K562 (cell line): ENCODE data around the gene TM7SF2. TPM values are rescaled to one million over a fixed set of nuclear protein-coding genes. Genes with fewer than 3 reads are reported as not detected.

Source experiments
- BRF1 ChIP-seq: IDR thresholded peaks from 3 replicates; pipeline ENCODE4 v1.6.1; 2011; ENCODE audit warnings: borderline replicate concordance, mild to moderate bottlenecking; ENCODE audit not compliant: insufficient read length; ENCODE audit errors: extremely low read depth
- C11orf30 ChIP-seq: fragments of 450-650 bp; IDR thresholded peaks from 2 replicates; pipeline ENCODE4 v1.6.1; 2016; ENCODE audit warnings: low read depth, mild to moderate bottlenecking
- CXXC5 ChIP-seq: fragments of 250-450 bp; sonication (Bioruptor Pico); IDR thresholded peaks from 2 replicates; pipeline ENCODE4 v1.8.0; 2022; ENCODE audit warnings: inconsistent platforms, mild to moderate bottlenecking, moderate library complexity
- ETV1 ChIP-seq: fragments of 450-650 bp; conservative IDR thresholded peaks from 2 replicates; pipeline ENCODE4 v1.6.1; 2016; ENCODE audit warnings: missing genetic modification characterization, control low read depth, low read depth, missing compliant biosample characterization
- MAZ ChIP-seq, 2 experiments: fragments of 450-650 bp in 1 of 2; sonication (generic) in 1 of 2; formaldehyde crosslinking; IDR thresholded peaks in 1 of 2; conservative IDR thresholded peaks in 1 of 2; 2 replicates each; pipeline versions ENCODE4 v1.4.0 to v1.5.0; 2020; ENCODE audit warnings: mild to moderate bottlenecking in 1 of 2, missing genetic modification reagents in 1 of 2
- MTA1 ChIP-seq: fragments of 450-650 bp; IDR thresholded peaks from 2 replicates; pipeline ENCODE4 v1.6.1; 2017; ENCODE audit warnings: borderline replicate concordance
- MYBL2 ChIP-seq, 2 experiments: fragments of 450-650 bp in 1 of 2; sonication (generic) in 1 of 2; formaldehyde crosslinking in 1 of 2; IDR thresholded peaks; 2 replicates each; pipeline versions ENCODE4 v1.6.1 to v1.8.1; 2017 to 2022; ENCODE audit warnings: borderline replicate concordance in 1 of 2, inconsistent platforms in 1 of 2, low read depth in 1 of 2, mild to moderate bottlenecking in 1 of 2, missing genetic modification reagents in 1 of 2, moderate library complexity in 1 of 2
- NONO ChIP-seq, 2 experiments: fragments of 200-400 bp in 1 of 2; fragments of 450-650 bp in 1 of 2; formaldehyde crosslinking in 1 of 2; IDR thresholded peaks; 2 replicates each; pipeline ENCODE4 v1.6.1; 2017; ENCODE audit warnings: low read depth in 2 of 2, mild to moderate bottlenecking in 2 of 2, moderate library complexity in 2 of 2, low read length in 1 of 2
- NR2C2 ChIP-seq, 2 experiments: fragments of 200-800 bp in 1 of 2; sonication (Bioruptor generic) in 1 of 2; sonication (generic) in 1 of 2; formaldehyde crosslinking in 1 of 2; IDR thresholded peaks; 2 replicates each; pipeline versions ENCODE4 v1.6.1 to v1.8.0; 2016 to 2022; ENCODE audit warnings: mild to moderate bottlenecking in 1 of 2, missing compliant biosample characterization in 1 of 2, missing genetic modification characterization in 1 of 2, missing genetic modification reagents in 1 of 2
- NR2F6 ChIP-seq: fragments of 450-650 bp; formaldehyde crosslinking; IDR thresholded peaks from 2 replicates; pipeline ENCODE4 v1.4.0; 2020; ENCODE audit warnings: mild to moderate bottlenecking
- SLC30A9 ChIP-seq: fragments of 250-450 bp; sonication (Bioruptor Pico); IDR thresholded peaks from 2 replicates; pipeline ENCODE4 v1.8.0; 2022; ENCODE audit warnings: mild to moderate bottlenecking, moderate library complexity
- SMARCC2 ChIP-seq: fragments of 450-650 bp; IDR thresholded peaks from 2 replicates; pipeline ENCODE4 v1.6.1; 2017; ENCODE audit warnings: antibody characterized with exemption, moderate library complexity, mild to moderate bottlenecking, low read depth
- ZBTB1 ChIP-seq: sonication (generic); formaldehyde crosslinking; IDR thresholded peaks from 2 replicates; pipeline ENCODE4 v1.8.1; 2023; ENCODE audit warnings: missing genetic modification reagents, low read depth, mild to moderate bottlenecking, borderline replicate concordance
- ZNF347 ChIP-seq: fragments of 450-650 bp; formaldehyde crosslinking; IDR thresholded peaks from 2 replicates; pipeline ENCODE4 v1.4.0; 2020; ENCODE audit warnings: low read depth, mild to moderate bottlenecking, moderate library complexity
- ZNF384 ChIP-seq: IDR thresholded peaks from 2 replicates; pipeline ENCODE4 v1.6.1; 2012; ENCODE audit warnings: low read depth, low read length, improper control_type of control experiment
- polyA plus RNA-seq, 8 experiments: library from polyadenylated mRNA; depleted of rRNA in 4 of 8; stranded (reverse) in 5 of 8; unstranded in 3 of 8; fragments of >200 nt; fragmentation: Nextera tagmentation in 2 of 8; fragmentation: Illumina TruSeq in 1 of 8; extraction: Ambion mirVana in 2 of 8; extraction: Trizol in 1 of 8; gene quantifications; 2 replicates each; pipeline versions ENCODE4 v1.2.1 to v1.2.3, GENCODE V29; 2011 to 2014; ENCODE audit warnings: inconsistent platforms in 1 of 8, missing spikeins in 1 of 8
- total RNA-seq, 7 experiments: library from RNA; depleted of rRNA in 6 of 7; stranded (reverse); fragments of >200 nt in 6 of 7; fragmentation: Illumina TruSeq in 2 of 7; extraction: Trizol in 2 of 7; gene quantifications; 2 replicates each; pipeline versions ENCODE4 v1.2.1 to v1.2.3, GENCODE V29; 2011 to 2021; ENCODE audit warnings: low replicate concordance in 1 of 7
- TF ChIP-seq, protein P1 (sequence below): sonication (generic); formaldehyde crosslinking; IDR thresholded peaks from 2 replicates; pipeline ENCODE4 v1.8.0; 2022; ENCODE audit warnings: missing genetic modification reagents, mild to moderate bottlenecking, moderate library complexity, borderline replicate concordance
- TF ChIP-seq, protein P2 (sequence below): fragments of 250-450 bp; sonication (Bioruptor Pico); IDR thresholded peaks from 2 replicates; pipeline ENCODE4 v1.4.0; 2020
- TF ChIP-seq, protein P3 (sequence below), 2 experiments: fragments of 250-450 bp in 1 of 2; fragments of 450-650 bp in 1 of 2; sonication (Bioruptor Pico) in 1 of 2; IDR thresholded peaks; 2 replicates each; pipeline versions ENCODE4 v1.6.1 to v1.8.0; 2016 to 2021; ENCODE audit warnings: mild to moderate bottlenecking in 2 of 2, moderate library complexity in 2 of 2, missing compliant biosample characterization in 1 of 2, missing genetic modification characterization in 1 of 2

TM7SF2 gene
- total and polyA plus RNA-seq, 9 of the 15 experiments (the other 6 are each of a cell fraction or from before 2014, with no cell fraction given): 1.2 to 22.0 (median 14.3) TPM

DNA sequence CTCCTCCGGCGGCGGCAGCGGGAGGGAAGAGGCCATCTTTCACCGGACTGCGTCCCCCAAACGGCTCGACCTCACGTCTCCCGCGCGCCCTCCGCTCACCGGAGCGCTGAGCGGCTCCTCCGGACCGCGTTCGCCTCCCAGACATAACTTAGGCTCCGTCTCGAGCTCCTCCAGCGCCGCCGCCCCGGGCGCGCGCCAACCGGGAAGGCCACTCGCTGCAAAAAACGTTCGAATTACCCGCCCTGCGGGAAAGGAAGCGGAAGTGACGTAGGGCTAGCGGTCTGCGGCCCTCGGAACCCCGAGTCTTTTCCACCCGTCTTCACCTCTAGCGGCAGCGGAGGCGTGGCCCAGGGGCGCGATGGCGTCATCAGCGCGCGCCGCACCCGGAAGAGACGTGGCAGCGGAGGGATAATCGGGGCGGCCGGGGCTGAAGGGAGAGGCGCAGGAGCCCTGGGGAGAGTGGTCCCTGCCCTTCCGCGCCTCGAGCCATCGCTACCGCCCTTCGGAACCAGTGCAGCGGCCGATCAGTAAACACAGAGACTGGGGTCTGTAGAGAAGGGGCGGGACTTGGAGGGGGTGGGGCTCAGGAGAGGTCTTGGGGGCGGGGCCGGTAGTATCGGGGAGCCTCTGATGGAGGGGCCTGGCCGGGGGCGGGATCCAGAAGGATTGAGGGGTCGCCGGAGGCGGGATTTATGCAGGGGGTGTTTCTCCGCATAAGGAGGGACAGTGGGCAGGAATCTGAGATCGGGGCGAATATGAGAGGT, 27.7 kb upstream of the TM7SF2 start, which contains the start of the genes CDCA5 and ZFPL1 (continued):
- TF ChIP-seq ETV1: peak; percentile 86
- TF ChIP-seq, protein P1, sequence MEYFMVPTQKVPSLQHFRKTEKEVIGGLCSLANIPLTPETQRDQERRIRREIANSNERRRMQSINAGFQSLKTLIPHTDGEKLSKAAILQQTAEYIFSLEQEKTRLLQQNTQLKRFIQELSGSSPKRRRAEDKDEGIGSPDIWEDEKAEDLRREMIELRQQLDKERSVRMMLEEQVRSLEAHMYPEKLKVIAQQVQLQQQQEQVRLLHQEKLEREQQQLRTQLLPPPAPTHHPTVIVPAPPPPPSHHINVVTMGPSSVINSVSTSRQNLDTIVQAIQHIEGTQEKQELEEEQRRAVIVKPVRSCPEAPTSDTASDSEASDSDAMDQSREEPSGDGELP (CRISPR knock-in tag): peak; percentile 86
- TF ChIP-seq MTA1: peak; percentile 99
- peak; percentile 96 for TF ChIP-seq CXXC5 (CRISPR knock-in tag)
- peak; percentile 72 to 89 for TF ChIP-seq MAZ (CRISPR knock-in tag; conservative IDR thresholded peaks at IDR 0.05 in 1 of 2, IDR thresholded peaks at IDR 0.05 in 1 of 2)
- no peak for TF ChIP-seq ZNF347 (CRISPR knock-in tag)
- no peak; the same call in 1 of the 2 replicates for TF ChIP-seq ZBTB1 (CRISPR knock-in tag)
- no peak for TF ChIP-seq SMARCC2
- peak; percentile 92 for TF ChIP-seq NR2C2 (CRISPR knock-in tag; IDR thresholded peaks at IDR 0.05)
- peak; percentile 95 for TF ChIP-seq NR2C2 (tag; IDR thresholded peaks at IDR 0.05)
- no peak for TF ChIP-seq SLC30A9 (CRISPR knock-in tag)
- no peak for TF ChIP-seq NR2F6
- TF ChIP-seq BRF1: no peak
- peak; percentile 97 for TF ChIP-seq C11orf30
- TF ChIP-seq, protein P2, sequence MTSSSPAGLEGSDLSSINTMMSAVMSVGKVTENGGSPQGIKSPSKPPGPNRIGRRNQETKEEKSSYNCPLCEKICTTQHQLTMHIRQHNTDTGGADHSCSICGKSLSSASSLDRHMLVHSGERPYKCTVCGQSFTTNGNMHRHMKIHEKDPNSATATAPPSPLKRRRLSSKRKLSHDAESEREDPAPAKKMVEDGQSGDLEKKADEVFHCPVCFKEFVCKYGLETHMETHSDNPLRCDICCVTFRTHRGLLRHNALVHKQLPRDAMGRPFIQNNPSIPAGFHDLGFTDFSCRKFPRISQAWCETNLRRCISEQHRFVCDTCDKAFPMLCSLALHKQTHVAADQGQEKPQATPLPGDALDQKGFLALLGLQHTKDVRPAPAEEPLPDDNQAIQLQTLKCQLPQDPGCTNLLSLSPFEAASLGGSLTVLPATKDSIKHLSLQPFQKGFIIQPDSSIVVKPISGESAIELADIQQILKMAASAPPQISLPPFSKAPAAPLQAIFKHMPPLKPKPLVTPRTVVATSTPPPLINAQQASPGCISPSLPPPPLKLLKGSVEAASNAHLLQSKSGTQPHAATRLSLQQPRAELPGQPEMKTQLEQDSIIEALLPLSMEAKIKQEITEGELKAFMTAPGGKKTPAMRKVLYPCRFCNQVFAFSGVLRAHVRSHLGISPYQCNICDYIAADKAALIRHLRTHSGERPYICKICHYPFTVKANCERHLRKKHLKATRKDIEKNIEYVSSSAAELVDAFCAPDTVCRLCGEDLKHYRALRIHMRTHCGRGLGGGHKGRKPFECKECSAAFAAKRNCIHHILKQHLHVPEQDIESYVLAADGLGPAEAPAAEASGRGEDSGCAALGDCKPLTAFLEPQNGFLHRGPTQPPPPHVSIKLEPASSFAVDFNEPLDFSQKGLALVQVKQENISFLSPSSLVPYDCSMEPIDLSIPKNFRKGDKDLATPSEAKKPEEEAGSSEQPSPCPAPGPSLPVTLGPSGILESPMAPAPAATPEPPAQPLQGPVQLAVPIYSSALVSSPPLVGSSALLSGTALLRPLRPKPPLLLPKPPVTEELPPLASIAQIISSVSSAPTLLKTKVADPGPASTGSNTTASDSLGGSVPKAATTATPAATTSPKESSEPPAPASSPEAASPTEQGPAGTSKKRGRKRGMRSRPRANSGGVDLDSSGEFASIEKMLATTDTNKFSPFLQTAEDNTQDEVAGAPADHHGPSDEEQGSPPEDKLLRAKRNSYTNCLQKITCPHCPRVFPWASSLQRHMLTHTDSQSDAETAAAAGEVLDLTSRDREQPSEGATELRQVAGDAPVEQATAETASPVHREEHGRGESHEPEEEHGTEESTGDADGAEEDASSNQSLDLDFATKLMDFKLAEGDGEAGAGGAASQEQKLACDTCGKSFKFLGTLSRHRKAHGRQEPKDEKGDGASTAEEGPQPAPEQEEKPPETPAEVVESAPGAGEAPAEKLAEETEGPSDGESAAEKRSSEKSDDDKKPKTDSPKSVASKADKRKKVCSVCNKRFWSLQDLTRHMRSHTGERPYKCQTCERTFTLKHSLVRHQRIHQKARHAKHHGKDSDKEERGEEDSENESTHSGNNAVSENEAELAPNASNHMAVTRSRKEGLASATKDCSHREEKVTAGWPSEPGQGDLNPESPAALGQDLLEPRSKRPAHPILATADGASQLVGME (CRISPR knock-in tag): 0 out of 2 replicates have a peak, but pooled peaks have one; percentile 53
- peak; percentile 91 for TF ChIP-seq MYBL2 (IDR thresholded peaks at IDR 0.05; ENCODE audit: low read depth)
- no peak for TF ChIP-seq MYBL2 (CRISPR knock-in tag; IDR thresholded peaks at IDR 0.05; ENCODE audit: borderline replicate concordance)
- peak in 1 of 2 experiments; percentile 58; a peak in 1 of 4 replicates for TF ChIP-seq NONO (IDR thresholded peaks at IDR 0.05; ENCODE audit: low read depth in 2 of 2, low read length in 1 of 2)
- peak; percentile 47; the same call in 1 of the 2 replicates for TF ChIP-seq ZNF384
- TF ChIP-seq, protein P3, sequence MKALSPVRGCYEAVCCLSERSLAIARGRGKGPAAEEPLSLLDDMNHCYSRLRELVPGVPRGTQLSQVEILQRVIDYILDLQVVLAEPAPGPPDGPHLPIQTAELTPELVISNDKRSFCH (CRISPR knock-in tag; IDR thresholded peaks at IDR 0.05): no peak
- TF ChIP-seq, protein P3 (tag; IDR thresholded peaks at IDR 0.05): peak; percentile 61; the same call in 1 of the 2 replicates
